Sigmoid colon (tissue), 4 donors: Measurements from ENCODE around the gene CLSTN2.

ENCODE experiments used
- CTCF ChIP-seq, 4 experiments: fragments of 450-650 bp in 3 of 4; fragments of 200-600 bp in 1 of 4; IDR thresholded peaks; one replicate each; pipeline ENCODE4 v1.5.1; 2016 to 2019; ENCODE audit warnings: antibody characterized with exemption in 4 of 4, mild to moderate bottlenecking in 3 of 4, moderate library complexity in 2 of 4
- EP300 ChIP-seq, 4 donors: sonication (generic); formaldehyde crosslinking; IDR thresholded peaks; one replicate each; pipeline ENCODE4 v1.6.1; 2017; ENCODE audit warnings: antibody characterized with exemption in 4 of 4
- POLR2A ChIP-seq, 2 donors: fragments of 450-650 bp; IDR thresholded peaks; one replicate each; pipeline ENCODE4 v1.6.1; 2016; ENCODE audit warnings: antibody characterized with exemption in 2 of 2, mild to moderate bottlenecking in 2 of 2, moderate library complexity in 2 of 2
- POLR2AphosphoS5 ChIP-seq, 4 donors: sonication (generic); formaldehyde crosslinking; IDR thresholded peaks; one replicate each; pipeline ENCODE4 v1.6.1; 2017; ENCODE audit warnings: antibody characterized with exemption in 4 of 4

DNA sequence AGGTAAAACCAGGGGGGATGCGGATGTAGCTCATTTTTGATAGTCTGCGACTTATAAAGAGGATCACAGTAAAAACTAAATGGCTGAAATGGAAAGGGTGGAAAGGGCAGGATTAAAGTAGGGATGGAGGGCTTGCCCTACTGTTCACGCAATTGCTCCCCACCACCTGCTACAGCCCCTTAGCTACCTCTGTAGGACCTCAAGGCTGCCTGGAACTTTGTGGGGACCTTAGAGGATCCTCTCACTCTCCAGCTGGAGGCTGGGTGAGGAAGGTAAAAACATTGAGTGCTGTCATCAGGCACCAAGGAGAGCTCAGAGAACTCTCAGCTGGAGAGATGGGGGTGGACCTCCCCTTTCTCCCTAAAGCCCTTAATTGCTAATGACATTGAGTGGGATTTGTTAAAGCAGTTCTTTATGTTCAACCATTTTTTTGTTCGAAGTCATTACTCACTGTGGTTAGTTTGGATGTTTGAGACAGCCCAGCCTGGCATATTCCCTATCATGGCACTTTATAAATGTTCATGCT lies 213.0 kb downstream of the CLSTN2 start:
- TF ChIP-seq POLR2AphosphoS5 (IDR thresholded peaks at IDR 0.05) (no peak), CTCF (IDR thresholded peaks at IDR 0.05) (no peak), POLR2A (IDR thresholded peaks at IDR 0.05) (no peak), EP300 (IDR thresholded peaks at IDR 0.05) (no peak)
